B cell (primary cell): ENCODE data around the gene MAPK9.

Experiments
- CTCF ChIP-seq: fragments of 200-600 bp; IDR thresholded peaks from one replicate; pipeline ENCODE4 v1.8.0; 2022; ENCODE audit warnings: antibody characterized with exemption, mild to moderate bottlenecking
- EZH2 ChIP-seq: IDR thresholded peaks from 2 replicates; pipeline ENCODE4 v1.6.1; 2012; ENCODE audit warnings: borderline replicate concordance, low read depth, mild to moderate bottlenecking, moderate library complexity, low read length; ENCODE audit not compliant: insufficient read depth, poor library complexity, severe bottlenecking

DNA sequence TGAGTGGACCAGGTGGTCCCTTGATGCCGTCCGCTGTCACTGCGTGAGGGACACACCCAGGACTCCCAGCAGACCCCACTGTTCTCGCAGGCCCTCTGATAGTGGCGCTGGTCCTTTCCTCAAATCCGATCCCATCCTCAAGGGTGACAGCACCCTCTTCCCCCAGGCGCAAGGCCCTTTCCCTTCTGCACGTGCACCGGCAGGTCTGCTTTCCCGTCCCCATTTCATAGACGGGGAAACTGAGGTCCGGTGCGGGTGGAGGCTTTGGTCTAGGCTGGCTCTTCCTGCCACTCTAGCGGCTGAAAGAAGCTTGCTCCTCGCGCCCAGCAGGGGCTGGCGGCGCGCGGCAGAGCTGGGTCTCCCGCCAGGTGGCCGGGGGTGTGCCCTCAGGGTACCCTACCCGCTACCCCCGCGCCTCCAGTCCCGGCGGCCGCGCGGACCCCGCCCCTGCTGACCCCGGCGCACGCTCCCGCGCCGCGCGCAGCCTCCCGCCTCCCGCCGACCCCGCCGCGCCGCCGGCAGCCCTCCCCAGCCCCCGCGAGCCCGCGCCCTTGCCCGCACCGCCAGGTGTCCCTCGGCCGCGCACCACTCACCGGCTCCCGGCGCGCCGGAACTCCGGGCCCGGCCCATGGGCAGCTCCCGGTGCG is 83.3 kb downstream of the MAPK9 start:
- TF ChIP-seq CTCF (no peak), EZH2 (no peak)
